GM12878 (cell line): ENCODE results near the gene TMEM151A.

ENCODE experiments used
- CEBPB ChIP-seq, 2 experiments: fragments of 150-350 bp in 1 of 2; IDR thresholded peaks; 2 replicates each; pipeline ENCODE4 v1.6.1; 2012 to 2014; ENCODE audit warnings: low read depth in 2 of 2, low read length in 2 of 2, borderline replicate concordance in 1 of 2, inconsistent platforms in 1 of 2
- EP300 ChIP-seq, 2 experiments: fragments of 150-350 bp in 1 of 2; IDR thresholded peaks; 2 replicates each; pipeline ENCODE4 v1.6.1; 2011 to 2012; ENCODE audit warnings: low read depth in 2 of 2, low read length in 2 of 2, borderline replicate concordance in 1 of 2, improper control_type of control experiment in 1 of 2, inconsistent platforms in 1 of 2; ENCODE audit not compliant: control insufficient read depth in 1 of 2
- RFX5 ChIP-seq: IDR thresholded peaks from 2 replicates; pipeline ENCODE4 v1.6.1; 2011; ENCODE audit warnings: low read depth, low read length, improper control_type of control experiment
- ZBED1 ChIP-seq: IDR thresholded peaks from 2 replicates; pipeline ENCODE4 v1.6.1; 2016; ENCODE audit warnings: borderline replicate concordance
- TF ChIP-seq, protein P1 (sequence below), 3 experiments: IDR thresholded peaks in 2 of 3; conservative IDR thresholded peaks in 1 of 3; 2 replicates each; pipeline ENCODE4 v1.5.1; 2011; ENCODE audit warnings: low read depth in 3 of 3, low read length in 3 of 3, mild to moderate bottlenecking in 3 of 3, control low read depth in 2 of 3, moderate library complexity in 2 of 3, inconsistent platforms in 1 of 3, mixed read lengths in 1 of 3; ENCODE audit not compliant: control insufficient read depth in 2 of 3, insufficient read depth in 1 of 3; ENCODE audit errors: extremely low read depth in 1 of 3

DNA sequence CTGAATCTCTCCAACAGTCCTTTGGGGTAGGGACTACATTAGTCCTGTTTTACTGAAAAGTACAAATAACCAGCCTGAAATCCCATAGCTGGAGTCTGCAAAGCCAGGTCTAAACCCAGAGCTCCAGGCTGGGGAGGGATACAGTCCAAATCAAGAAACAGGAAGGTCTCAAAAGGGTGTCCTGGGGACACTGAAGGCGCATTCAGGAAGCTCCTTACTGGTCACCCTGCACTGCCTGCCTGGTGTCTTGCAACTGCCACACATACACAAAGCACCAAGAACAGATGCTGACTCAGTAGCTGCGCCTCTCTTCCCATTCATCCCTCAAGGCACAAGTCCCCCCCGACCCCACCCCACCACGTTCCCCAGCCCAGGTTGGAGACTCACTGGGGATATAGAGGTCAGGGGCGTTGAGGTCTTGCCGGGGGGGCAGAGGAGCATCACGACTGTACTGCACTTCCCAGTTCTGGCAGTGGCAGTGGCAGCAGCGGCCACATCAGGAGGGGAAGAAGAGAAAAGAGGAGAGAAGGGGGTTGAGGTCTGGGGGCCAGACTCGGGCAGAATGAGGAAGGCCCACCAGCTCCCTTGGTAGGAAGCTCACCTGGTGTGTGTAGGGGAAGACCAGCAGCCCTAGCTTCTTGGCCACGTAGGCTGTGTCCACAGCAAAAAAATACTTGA is 4.3 kb upstream of the TMEM151A start:
- TF ChIP-seq, protein P1, sequence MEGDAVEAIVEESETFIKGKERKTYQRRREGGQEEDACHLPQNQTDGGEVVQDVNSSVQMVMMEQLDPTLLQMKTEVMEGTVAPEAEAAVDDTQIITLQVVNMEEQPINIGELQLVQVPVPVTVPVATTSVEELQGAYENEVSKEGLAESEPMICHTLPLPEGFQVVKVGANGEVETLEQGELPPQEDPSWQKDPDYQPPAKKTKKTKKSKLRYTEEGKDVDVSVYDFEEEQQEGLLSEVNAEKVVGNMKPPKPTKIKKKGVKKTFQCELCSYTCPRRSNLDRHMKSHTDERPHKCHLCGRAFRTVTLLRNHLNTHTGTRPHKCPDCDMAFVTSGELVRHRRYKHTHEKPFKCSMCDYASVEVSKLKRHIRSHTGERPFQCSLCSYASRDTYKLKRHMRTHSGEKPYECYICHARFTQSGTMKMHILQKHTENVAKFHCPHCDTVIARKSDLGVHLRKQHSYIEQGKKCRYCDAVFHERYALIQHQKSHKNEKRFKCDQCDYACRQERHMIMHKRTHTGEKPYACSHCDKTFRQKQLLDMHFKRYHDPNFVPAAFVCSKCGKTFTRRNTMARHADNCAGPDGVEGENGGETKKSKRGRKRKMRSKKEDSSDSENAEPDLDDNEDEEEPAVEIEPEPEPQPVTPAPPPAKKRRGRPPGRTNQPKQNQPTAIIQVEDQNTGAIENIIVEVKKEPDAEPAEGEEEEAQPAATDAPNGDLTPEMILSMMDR (IDR thresholded peaks at IDR 0.05 in 2 of 3, conservative IDR thresholded peaks at IDR 0.05 in 1 of 3; ENCODE audit: control insufficient read depth in 2 of 3, extremely low read depth in 1 of 3, insufficient read depth in 1 of 3, low read depth in 3 of 3, low read length in 3 of 3) = no peak
- no peak for TF ChIP-seq EP300 (IDR thresholded peaks at IDR 0.05; ENCODE audit: borderline replicate concordance in 1 of 2, control insufficient read depth in 1 of 2, low read depth in 2 of 2, low read length in 2 of 2)
- no peak for TF ChIP-seq CEBPB (IDR thresholded peaks at IDR 0.05; ENCODE audit: borderline replicate concordance in 1 of 2, low read depth in 2 of 2, low read length in 2 of 2)
- no peak for TF ChIP-seq ZBED1
- no peak for TF ChIP-seq RFX5
